H1 (cell line): ENCODE data around the gene UBE4B. TPM values are rescaled to one million over a fixed set of nuclear protein-coding genes. Genes with fewer than 3 reads are reported as not detected.

Experiments
- CTCF ChIA-PET: fragments of 300-600 bp; sonication (Branson Sonifier 250); formaldehyde crosslinking; loops from one replicate; lab custom pipeline; 2021; ENCODE audit not compliant: partially characterized antibody; lab: Charles Lee
- POLR2A ChIA-PET: fragments of 300-600 bp; sonication (Branson Sonifier 250); formaldehyde crosslinking; loops from one replicate; lab custom pipeline; 2021; ENCODE audit warnings: inconsistent platforms; ENCODE audit not compliant: partially characterized antibody; lab: Charles Lee
- DNase-seq, 2 experiments: peaks; one replicate each; pipeline versions ENCODE4 v3.0.0 to v3.0.0-alpha.2; 2010 to 2022; ENCODE audit warnings: low spot score in 2 of 2, low read depth in 1 of 2, mixed read lengths in 1 of 2
- FAIRE-seq: peaks from 2 replicates; lab custom pipeline; 2011; peaks lifted over from hg19 to GRCh38; lab: Jason Lieb, UNC
- H2AFZ ChIP-seq: 2 replicates; pipeline ENCODE4 v1.8.1; 2012; ENCODE audit warnings: low read length, inconsistent platforms
- H2AK5ac ChIP-seq: 2 replicates; pipeline ENCODE4 v1.6.1; 2013; ENCODE audit warnings: low read depth, low read length
- H2BK120ac ChIP-seq: replicated peaks from 2 replicates; pipeline ENCODE3; 2013; ENCODE audit warnings: low read depth, low read length, inconsistent platforms
- H2BK12ac ChIP-seq: 2 replicates; pipeline ENCODE4 v1.6.1; 2013; ENCODE audit warnings: low read depth, low read length
- H2BK15ac ChIP-seq: 2 replicates; pipeline ENCODE4 v1.6.1; 2013; ENCODE audit warnings: low read length
- H2BK20ac ChIP-seq: 2 replicates; pipeline ENCODE4 v1.6.1; 2013; ENCODE audit warnings: low read length
- H2BK5ac ChIP-seq: 2 replicates; pipeline ENCODE4 v1.6.1; 2013; ENCODE audit warnings: low read depth, low read length
- H3K14ac ChIP-seq: 2 replicates; pipeline ENCODE4 v1.6.1; 2013; ENCODE audit warnings: inconsistent platforms; ENCODE audit not compliant: insufficient read length
- H3K18ac ChIP-seq: 2 replicates; pipeline ENCODE4 v1.6.1; 2013; ENCODE audit warnings: low read length; ENCODE audit errors: extremely low read depth
- H3K23ac ChIP-seq: 2 replicates; pipeline ENCODE4 v1.6.1; 2013; ENCODE audit warnings: inconsistent platforms; ENCODE audit not compliant: insufficient read length
- H3K23me2 ChIP-seq: 2 replicates; pipeline ENCODE4 v1.6.1; 2013; ENCODE audit warnings: low read depth, low read length
- H3K27ac ChIP-seq: 2 replicates; pipeline ENCODE4 v1.6.1; 2011; ENCODE audit warnings: low read depth, low read length, inconsistent platforms
- H3K27me3 ChIP-seq, 4 experiments: replicated peaks in 1 of 4; 1 replicate in 1 of 4; 2 replicates in 3 of 4; pipeline versions ENCODE4 v1.6.1 to v1.8.1; 2011 to 2013; ENCODE audit warnings: low read length in 3 of 4, mild to moderate bottlenecking in 3 of 4, inconsistent platforms in 2 of 4, mixed read lengths in 2 of 4, moderate library complexity in 1 of 4; ENCODE audit not compliant: control insufficient read depth in 3 of 4, insufficient read depth in 3 of 4; ENCODE audit errors: extremely low read depth in 1 of 4
- H3K36me3 ChIP-seq, 4 experiments: 2 replicates each; pipeline versions ENCODE4 v1.6.1 to v1.8.1; 2011 to 2013; ENCODE audit warnings: mild to moderate bottlenecking in 4 of 4, low read length in 3 of 4, moderate library complexity in 2 of 4, control low read depth in 1 of 4, inconsistent platforms in 1 of 4; ENCODE audit not compliant: insufficient read depth in 4 of 4, control insufficient read depth in 2 of 4
- H3K4ac ChIP-seq: replicated peaks from 2 replicates; pipeline ENCODE3; 2013; ENCODE audit warnings: low read length, low read depth, mixed read lengths, inconsistent platforms; ENCODE audit not compliant: insufficient read length
- H3K4me1 ChIP-seq, 4 experiments: replicated peaks in 1 of 4; 1 replicate in 1 of 4; 2 replicates in 3 of 4; pipeline versions ENCODE4 v1.6.1 to v1.8.1; 2011 to 2013; ENCODE audit warnings: low read length in 3 of 4, inconsistent platforms in 2 of 4, mixed read lengths in 1 of 4; ENCODE audit not compliant: insufficient read depth in 4 of 4, control insufficient read depth in 3 of 4
- H3K4me2 ChIP-seq, 2 experiments: 2 replicates each; pipeline versions ENCODE4 v1.6.1 to v1.8.1; 2011 to 2013; ENCODE audit warnings: low read depth in 2 of 2, low read length in 2 of 2, control low read depth in 1 of 2, inconsistent platforms in 1 of 2, mild to moderate bottlenecking in 1 of 2; ENCODE audit not compliant: insufficient read depth in 1 of 2
- H3K4me3 ChIP-seq, 4 experiments: fragments of 200-600, 300-600 bp in 1 of 4; sonication (generic), shearing (Covaris generic), sonication (Bioruptor Twin) in 1 of 4; 2 replicates each; pipeline versions ENCODE4 v1.5.1 to v1.8.1; 2011 to 2016; ENCODE audit warnings: low read length in 4 of 4, low read depth in 3 of 4, control low read depth in 2 of 4, inconsistent platforms in 2 of 4, mild to moderate bottlenecking in 2 of 4, mixed read lengths in 1 of 4, moderate library complexity in 1 of 4; ENCODE audit not compliant: insufficient read depth in 2 of 4; ENCODE audit errors: extremely low read depth in 1 of 4
- H3K56ac ChIP-seq: replicated peaks from 2 replicates; pipeline ENCODE3; 2013; ENCODE audit warnings: low read depth, mild to moderate bottlenecking, mixed read lengths, low read length, inconsistent platforms; ENCODE audit not compliant: insufficient read length
- H3K79me1 ChIP-seq: 2 replicates; pipeline ENCODE4 v1.6.1; 2013; ENCODE audit warnings: low read depth, low read length, control low read depth
- H3K79me2 ChIP-seq, 2 experiments: 2 replicates each; pipeline versions ENCODE4 v1.6.1 to v1.8.1; 2012 to 2013; ENCODE audit warnings: low read length in 2 of 2, mild to moderate bottlenecking in 2 of 2, inconsistent platforms in 1 of 2; ENCODE audit not compliant: insufficient read depth in 2 of 2, control insufficient read depth in 1 of 2
- H3K9ac ChIP-seq, 4 experiments: replicated peaks in 1 of 4; 1 replicate in 1 of 4; 2 replicates in 3 of 4; pipeline versions ENCODE4 v1.6.1 to v1.8.1; 2011 to 2013; ENCODE audit warnings: low read depth in 3 of 4, low read length in 3 of 4, control low read depth in 2 of 4, mild to moderate bottlenecking in 2 of 4, moderate library complexity in 2 of 4, inconsistent platforms in 1 of 4; ENCODE audit errors: extremely low read depth in 1 of 4
- H3K9me3 ChIP-seq, 2 experiments: 2 replicates each; pipeline versions ENCODE4 v1.6.1 to v1.8.1; 2012 to 2013; ENCODE audit warnings: mild to moderate bottlenecking in 2 of 2, moderate library complexity in 2 of 2, control low read depth in 1 of 2, inconsistent platforms in 1 of 2, low read depth in 1 of 2, low read length in 1 of 2, mixed read lengths in 1 of 2; ENCODE audit not compliant: insufficient read depth in 2 of 2
- H4K20me1 ChIP-seq, 2 experiments: replicated peaks in 1 of 2; 2 replicates each; pipeline versions ENCODE3 to v1.8.1; 2011 to 2013; ENCODE audit warnings: inconsistent platforms in 2 of 2, low read length in 2 of 2, mild to moderate bottlenecking in 1 of 2; ENCODE audit not compliant: insufficient read depth in 2 of 2, control insufficient read depth in 1 of 2
- H4K5ac ChIP-seq: 2 replicates; pipeline ENCODE4 v1.6.1; 2013; ENCODE audit warnings: low read length, low read depth, mixed read lengths, inconsistent platforms; ENCODE audit not compliant: insufficient read length
- H4K8ac ChIP-seq: 2 replicates; pipeline ENCODE4 v1.8.0; 2013; ENCODE audit warnings: mild to moderate bottlenecking, moderate library complexity, low read length, inconsistent platforms; ENCODE audit not compliant: insufficient read depth; ENCODE audit errors: extremely low read depth
- H4K91ac ChIP-seq: replicated peaks from 2 replicates; pipeline ENCODE3; 2013; ENCODE audit warnings: low read length, mixed read lengths, inconsistent platforms; ENCODE audit not compliant: insufficient read length
- ASH2L ChIP-seq: fragments of 200-600, 300-600 bp; sonication (generic); IDR thresholded peaks from one replicate; pipeline ENCODE4 v1.7.1; 2017; ENCODE audit warnings: low read length
- CHD1 ChIP-seq: IDR thresholded peaks from 2 replicates; pipeline ENCODE4 v1.6.1; 2012; ENCODE audit warnings: low read depth, low read length, improper control_type of control experiment
- CHD2 ChIP-seq: IDR thresholded peaks from 2 replicates; pipeline ENCODE4 v1.6.1; 2012; ENCODE audit warnings: low read length, improper control_type of control experiment
- CREB1 ChIP-seq: IDR thresholded peaks from 2 replicates; pipeline ENCODE4 v1.6.1; 2012; ENCODE audit warnings: inconsistent platforms
- CTBP2 ChIP-seq: IDR thresholded peaks from 2 replicates; pipeline ENCODE4 v1.7.0; 2011; ENCODE audit warnings: borderline replicate concordance, mild to moderate bottlenecking, moderate library complexity, mixed read lengths, low read length; ENCODE audit not compliant: insufficient read depth, insufficient read length
- JUND ChIP-seq: IDR thresholded peaks from 2 replicates; pipeline ENCODE4 v1.6.1; 2011; ENCODE audit warnings: mild to moderate bottlenecking, improper control_type of control experiment, low read length
- SIN3A ChIP-seq, 2 experiments: IDR thresholded peaks in 1 of 2; conservative IDR thresholded peaks in 1 of 2; 2 replicates each; pipeline ENCODE4 v1.6.1; 2011 to 2012; ENCODE audit warnings: low read length in 2 of 2, improper control_type of control experiment in 1 of 2, low read depth in 1 of 2, mild to moderate bottlenecking in 1 of 2
- SP1 ChIP-seq: IDR thresholded peaks from 2 replicates; pipeline ENCODE4 v1.6.1; 2011; ENCODE audit warnings: low read depth, low read length
- TAF1 ChIP-seq: IDR thresholded peaks from 2 replicates; pipeline ENCODE4 v1.6.1; 2011; ENCODE audit warnings: mild to moderate bottlenecking, low read depth, low read length
- WGBS, 2 experiments: shearing (Covaris generic) in 1 of 2; methylation state at CpG; one replicate each; pipeline versions ENCODE4 v1.1.6 to v1.1.7; 2013 to 2015; ENCODE audit warnings: low lambda C conversion rate in 2 of 2, mixed read lengths in 2 of 2, inconsistent platforms in 1 of 2, low coverage in 1 of 2, missing lambda C conversion rate in 1 of 2; ENCODE audit not compliant: insufficient replicate concordance in 2 of 2, insufficient coverage in 1 of 2, insufficient read length in 1 of 2; ENCODE audit errors: extremely low coverage in 1 of 2, missing lambda C conversion rate in 1 of 2; 5-methylcytosine and 5-hydroxymethylcytosine counted together
- polyA plus RNA-seq, 7 experiments: library from polyadenylated mRNA; depleted of rRNA in 3 of 7; stranded (reverse) in 5 of 7; unstranded in 2 of 7; fragments of >200 nt in 5 of 7; fragments of 200-250 nt in 2 of 7; gene quantifications; 1 replicate in 5 of 7; 2 replicates in 1 of 7; 4 replicates in 1 of 7; pipeline versions ENCODE4 v1.2.1 to v1.2.3, GENCODE V29; 2011 to 2013; ENCODE audit warnings: missing spikeins in 2 of 7, mixed read lengths in 2 of 7
- total RNA-seq: library from RNA; stranded (reverse); fragmentation: NEBNext Ultra II Directional; extraction: Animal tissue kit (Norgen Biotek cat#: 25700); gene quantifications from 2 replicates; pipeline ENCODE4 v1.2.1, GENCODE V29; 2021
- TF ChIP-seq, protein P1 (sequence below), 3 experiments: IDR thresholded peaks; 1 replicate in 2 of 3; 2 replicates in 1 of 3; pipeline versions ENCODE4 v1.5.1 to v1.6.1; 2011; ENCODE audit warnings: low read length in 3 of 3, mild to moderate bottlenecking in 3 of 3, inconsistent platforms in 2 of 3, low read depth in 1 of 3, moderate library complexity in 1 of 3; ENCODE audit not compliant: insufficient read depth in 1 of 3; ENCODE audit errors: control extremely low read depth in 1 of 3

Gene UBE4B
- total and polyA plus RNA-seq, 2 of the 8 experiments (the other 6 are each of a cell fraction or from before 2014, with no cell fraction given) = 24.5 to 90.1 TPM

DNA sequence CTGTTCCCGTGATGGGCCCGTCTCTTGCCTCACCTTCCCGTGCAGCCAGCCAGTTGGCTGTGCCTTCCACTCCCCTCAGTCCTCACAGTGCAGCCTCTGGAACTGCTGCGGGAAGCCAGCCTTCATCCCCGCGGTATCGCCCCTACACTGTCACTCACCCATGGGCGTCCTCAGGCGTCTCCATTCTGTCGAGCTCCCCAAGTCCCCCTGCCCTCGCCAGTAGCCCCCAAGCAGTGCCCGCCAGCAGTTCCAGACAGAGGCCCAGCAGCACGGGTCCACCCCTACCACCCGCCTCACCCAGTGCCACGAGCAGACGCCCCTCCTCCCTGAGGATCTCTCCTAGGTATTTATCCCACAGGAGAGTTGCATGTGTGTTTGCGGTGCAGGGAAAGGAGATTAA, 73.5 kb downstream of the UBE4B start:
- H3K56ac ChIP-seq = no peak overlapping the region
- FAIRE-seq = no peak
- no peaks in the 10 kb centered on the region for H3K79me2 ChIP-seq
- no peak overlapping the region for H4K91ac ChIP-seq
- H2BK12ac ChIP-seq = no peak overlapping the region
- H3K4ac ChIP-seq = no peak overlapping the region
- no peak overlapping the region for H2BK20ac ChIP-seq
- H3K27ac ChIP-seq = no peak overlapping the region
- H4K8ac ChIP-seq = no peak overlapping the region
- ChIA-PET POLR2A (no interaction called here), CTCF (no interaction called here)
- H3K23me2 ChIP-seq = no peaks in the 10 kb centered on the region; the same call in 1 of the 2 replicates
- no peaks in the 10 kb centered on the region for H3K4me1 ChIP-seq
- no peak overlapping the region for H2BK5ac ChIP-seq
- no peaks in the 10 kb centered on the region for H3K9me3 ChIP-seq
- no peaks in the 10 kb centered on the region for H3K27me3 ChIP-seq
- peaks cover 5 to 46% (median 23%) of the 10 kb centered on the region in 4 experiments for H3K36me3 ChIP-seq
- H3K9ac ChIP-seq = no peak overlapping the region
- no peak for DNase-seq
- H4K5ac ChIP-seq = no peak overlapping the region
- peaks cover 2% of the 10 kb centered on the region; the same call in 1 of the 2 replicates for H3K79me1 ChIP-seq
- H2AK5ac ChIP-seq = no peak overlapping the region
- no peak overlapping the region for H3K18ac ChIP-seq
- H2BK15ac ChIP-seq = no peak overlapping the region
- no peak overlapping the region for H3K4me3 ChIP-seq
- no peak overlapping the region for H2AFZ ChIP-seq
- WGBS, 2 experiments = 91% methylated on average over 17 of the region's 17 CpGs; no CpG with 5 or more reads in 1 of the 2 experiments
- H4K20me1 ChIP-seq = no peaks in the 10 kb centered on the region
- no peak overlapping the region for H3K4me2 ChIP-seq
- H3K23ac ChIP-seq = no peak overlapping the region
- H2BK120ac ChIP-seq = no peak overlapping the region
- H3K14ac ChIP-seq = no peak overlapping the region
- TF ChIP-seq TAF1 = no peak
- no peak for TF ChIP-seq CHD2
- TF ChIP-seq, protein P1, sequence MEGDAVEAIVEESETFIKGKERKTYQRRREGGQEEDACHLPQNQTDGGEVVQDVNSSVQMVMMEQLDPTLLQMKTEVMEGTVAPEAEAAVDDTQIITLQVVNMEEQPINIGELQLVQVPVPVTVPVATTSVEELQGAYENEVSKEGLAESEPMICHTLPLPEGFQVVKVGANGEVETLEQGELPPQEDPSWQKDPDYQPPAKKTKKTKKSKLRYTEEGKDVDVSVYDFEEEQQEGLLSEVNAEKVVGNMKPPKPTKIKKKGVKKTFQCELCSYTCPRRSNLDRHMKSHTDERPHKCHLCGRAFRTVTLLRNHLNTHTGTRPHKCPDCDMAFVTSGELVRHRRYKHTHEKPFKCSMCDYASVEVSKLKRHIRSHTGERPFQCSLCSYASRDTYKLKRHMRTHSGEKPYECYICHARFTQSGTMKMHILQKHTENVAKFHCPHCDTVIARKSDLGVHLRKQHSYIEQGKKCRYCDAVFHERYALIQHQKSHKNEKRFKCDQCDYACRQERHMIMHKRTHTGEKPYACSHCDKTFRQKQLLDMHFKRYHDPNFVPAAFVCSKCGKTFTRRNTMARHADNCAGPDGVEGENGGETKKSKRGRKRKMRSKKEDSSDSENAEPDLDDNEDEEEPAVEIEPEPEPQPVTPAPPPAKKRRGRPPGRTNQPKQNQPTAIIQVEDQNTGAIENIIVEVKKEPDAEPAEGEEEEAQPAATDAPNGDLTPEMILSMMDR (IDR thresholded peaks at IDR 0.05; ENCODE audit: control extremely low read depth in 1 of 3, insufficient read depth in 1 of 3, low read depth in 1 of 3, low read length in 3 of 3) = no peak
- no peak for TF ChIP-seq SP1
- TF ChIP-seq CTBP2 = no peak
- TF ChIP-seq SIN3A (conservative IDR thresholded peaks at IDR 0.05 in 1 of 2, IDR thresholded peaks at IDR 0.05 in 1 of 2; ENCODE audit: low read depth in 1 of 2, low read length in 2 of 2) = no peak
- no peak for TF ChIP-seq ASH2L
- TF ChIP-seq CREB1 = no peak
- no peak for TF ChIP-seq CHD1
- no peak for TF ChIP-seq JUND
